ENCODE data around the gene GH2. TPM values are rescaled to one million over a fixed set of nuclear protein-coding genes. Genes with fewer than 3 reads are reported as not detected.
A peak's percentile ranks its signal among the peaks of the same experiment; 100 is the strongest.
"Not testable (repeated sequence)": the region's sequence is repeated elsewhere in the genome, so short reads cannot be mapped to it uniquely, and the experiment has no call there.

GH2 gene
- total RNA-seq, 2 donors from 2014 or later, result not detected

- DNase-seq (ENCODE audit: low spot score), result peak; percentile 15
- intact Hi-C loops (cut with DNase I), result not testable (repeated sequence)
These were observed 932 bp upstream of the GH2 start for GRCh38 chr17:63882626-63883126.

- intact Hi-C loops (cut with DNase I), result not testable (repeated sequence)
- peak; percentile 46 for DNase-seq (ENCODE audit: low spot score)
These were observed 407 bp downstream of the GH2 start for GRCh38 chr17:63881337-63881736.

GRCh38 chr17:63880706-63881105, 1.0 kb downstream of the GH2 start:
- DNase-seq (ENCODE audit: low spot score), result no peak
- intact Hi-C loops (cut with DNase I), result no loop called here

GRCh38 chr17:63878413-63878812, 3.3 kb downstream of the GH2 start:
- peak; percentile 6 for DNase-seq (ENCODE audit: low spot score)
- intact Hi-C loops (cut with DNase I), result not testable (repeated sequence)

- DNase-seq (ENCODE audit: low spot score); intact Hi-C loops (cut with DNase I): not testable (repeated sequence)
These were observed 7.1 kb downstream of the GH2 start for GRCh38 chr17:63874693-63875092.

- intact Hi-C loops (cut with DNase I), result not testable (repeated sequence)
- DNase-seq (ENCODE audit: low spot score), result peak; percentile 11
These were observed 7.6 kb downstream of the GH2 start for GRCh38 chr17:63874061-63874626.

- intact Hi-C loops (cut with DNase I), result not testable (repeated sequence)
- DNase-seq (ENCODE audit: low spot score), result peak; percentile 31
These were observed 8.2 kb downstream of the GH2 start, which contains the start of gene CSH2 for GRCh38 chr17:63873577-63873976. TSS of gene CSH2 (minus strand) at chr17:63873677. CDS start at chr17:63873614, 63 bp downstream.

GRCh38 chr17:63871646-63872365, 9.9 kb downstream of the GH2 start:
- DNase-seq (ENCODE audit: low spot score), result peak; percentile 52

GRCh38 chr17:63870292-63870665, 11.5 kb downstream of the GH2 start:
- DNase-seq (ENCODE audit: low spot score); intact Hi-C loops (cut with DNase I): not testable (repeated sequence)

More at GRCh38 chr17:63871646-63872365, 9.9 kb downstream of the GH2 start:
- intact Hi-C loops (cut with DNase I), result not testable (repeated sequence)

GRCh38 chr17:63869491-63870291, 12.1 kb downstream of the GH2 start:
- intact Hi-C loops (cut with DNase I); DNase-seq (ENCODE audit: low spot score): not testable (repeated sequence)

GRCh38 chr17:63866625-63867024, 15.1 kb downstream of the GH2 start:
- DNase-seq (ENCODE audit: low spot score), result peak; percentile 37
- intact Hi-C loops (cut with DNase I), result not testable (repeated sequence)

- DNase-seq (ENCODE audit: low spot score), result peak; percentile 17
- intact Hi-C loops (cut with DNase I), result no loop called here
These were observed 22.5 kb downstream of the GH2 start for GRCh38 chr17:63859257-63859656.

- intact Hi-C loops (cut with DNase I), result not testable (repeated sequence)
- DNase-seq (ENCODE audit: low spot score), result peak; percentile 20
These were observed 25.3 kb downstream of the GH2 start for GRCh38 chr17:63856425-63856824.

- peak; percentile 69 for DNase-seq (ENCODE audit: low spot score)
- intact Hi-C loops (cut with DNase I), result no loop called here
These were observed 26.6 kb downstream of the GH2 start for GRCh38 chr17:63855185-63855584.

GRCh38 chr17:63854709-63855108, 27.0 kb downstream of the GH2 start:
- DNase-seq (ENCODE audit: low spot score), result peak; percentile 52
- intact Hi-C loops (cut with DNase I), result no loop called here

GRCh38 chr17:63853260-63853659, 28.5 kb downstream of the GH2 start:
- DNase-seq (ENCODE audit: low spot score), result peak; percentile 5

GRCh38 chr17:63850401-63850800, 31.3 kb downstream of the GH2 start:
- DNase-seq (ENCODE audit: low spot score), result peak; percentile 36
- intact Hi-C loops (cut with DNase I), result no loop called here

More at GRCh38 chr17:63853260-63853659, 28.5 kb downstream of the GH2 start:
- intact Hi-C loops (cut with DNase I), result no loop called here

- peak; percentile 98 for DNase-seq (ENCODE audit: low spot score)
- intact Hi-C loops (cut with DNase I), result no loop called here
These were observed 32.7 kb downstream of the GH2 start for GRCh38 chr17:63848834-63849689.
